ENCODE results near the gene WDPCP.
"Not testable (repeated sequence)": the region's sequence is repeated elsewhere in the genome, so short reads cannot be mapped to it uniquely, and the experiment has no call there.

WDPCP gene

GRCh38 chr2:63334910-63335309 is 253.4 kb downstream of the WDPCP start:
- no peak for TF ChIP-seq ZNF565 (CRISPR knock-in tag; conservative IDR thresholded peaks at IDR 0.05; ENCODE audit: low read depth)
- no peak for TF ChIP-seq ZFP3 (CRISPR knock-in tag; IDR thresholded peaks at IDR 0.05)
- TF ChIP-seq ISL1 (CRISPR knock-in tag; IDR thresholded peaks at IDR 0.05), result no peak
- no peak for TF ChIP-seq CSRNP3 (CRISPR knock-in tag; IDR thresholded peaks at IDR 0.05)
- TF ChIP-seq BACH2 (CRISPR knock-in tag; IDR thresholded peaks at IDR 0.05; ENCODE audit: borderline replicate concordance), result no peak
- TF ChIP-seq GLIS3 (CRISPR knock-in tag; IDR thresholded peaks at IDR 0.05), result no peak
- no peak for TF ChIP-seq ARNTL (CRISPR knock-in tag; IDR thresholded peaks at IDR 0.05; ENCODE audit: borderline replicate concordance, low read depth)
- TF ChIP-seq TSHZ2 (CRISPR knock-in tag; IDR thresholded peaks at IDR 0.05), result no peak
- TF ChIP-seq TCF4 (CRISPR knock-in tag; IDR thresholded peaks at IDR 0.05; ENCODE audit: borderline replicate concordance), result no peak
- TF ChIP-seq ZNF70 (CRISPR knock-in tag; IDR thresholded peaks at IDR 0.05), result no peak
- no peak for TF ChIP-seq PPARA (CRISPR knock-in tag; IDR thresholded peaks at IDR 0.05; ENCODE audit: borderline replicate concordance)
- TF ChIP-seq POU6F1 (CRISPR knock-in tag; IDR thresholded peaks at IDR 0.05; ENCODE audit: borderline replicate concordance, low read depth), result no peak
- no peak for TF ChIP-seq ZFP30 (CRISPR knock-in tag; IDR thresholded peaks at IDR 0.05)
- TF ChIP-seq SNAI2 (CRISPR knock-in tag; IDR thresholded peaks at IDR 0.05), result no peak
- TF ChIP-seq RARB (CRISPR knock-in tag; IDR thresholded peaks at IDR 0.05), result no peak
- no peak for TF ChIP-seq OSR1 (CRISPR knock-in tag; IDR thresholded peaks at IDR 0.05)
- TF ChIP-seq ZNF8 (CRISPR knock-in tag; IDR thresholded peaks at IDR 0.05), result no peak
- TF ChIP-seq ZC3H10 (CRISPR knock-in tag; IDR thresholded peaks at IDR 0.05), result no peak
- no peak for TF ChIP-seq PATZ1 (CRISPR knock-in tag; IDR thresholded peaks at IDR 0.05; ENCODE audit: borderline replicate concordance)
- TF ChIP-seq ESRRG (CRISPR knock-in tag; IDR thresholded peaks at IDR 0.05), result no peak
- ATAC-seq, result no peak

GRCh38 chr2:63326473-63326872 is 261.8 kb downstream of the WDPCP start:
- no peak for ATAC-seq
- TF ChIP-seq BACH2 (CRISPR knock-in tag; IDR thresholded peaks at IDR 0.05; ENCODE audit: borderline replicate concordance) (no peak), ISL1 (CRISPR knock-in tag; IDR thresholded peaks at IDR 0.05) (no peak)

- ATAC-seq, result not testable (repeated sequence)
Observed at GRCh38 chr2:63323662-63324061, 264.6 kb downstream of the WDPCP start.

GRCh38 chr2:63321973-63322372 is 266.3 kb downstream of the WDPCP start:
- not testable (repeated sequence) for ATAC-seq

GRCh38 chr2:63320669-63321068 is 267.6 kb downstream of the WDPCP start:
- no peak for ATAC-seq
- no peak for TF ChIP-seq ESRRG (CRISPR knock-in tag; IDR thresholded peaks at IDR 0.05)
- TF ChIP-seq CSRNP3 (CRISPR knock-in tag; IDR thresholded peaks at IDR 0.05), result no peak
- TF ChIP-seq GLIS3 (CRISPR knock-in tag; IDR thresholded peaks at IDR 0.05), result no peak
- TF ChIP-seq ARNTL (CRISPR knock-in tag; IDR thresholded peaks at IDR 0.05; ENCODE audit: borderline replicate concordance, low read depth), result no peak
- no peak for TF ChIP-seq ZNF70 (CRISPR knock-in tag; IDR thresholded peaks at IDR 0.05)
- TF ChIP-seq CREB5 (CRISPR knock-in tag; IDR thresholded peaks at IDR 0.05; ENCODE audit: low read depth), result no peak
- no peak for TF ChIP-seq ZNF8 (CRISPR knock-in tag; IDR thresholded peaks at IDR 0.05)
- TF ChIP-seq PATZ1 (CRISPR knock-in tag; IDR thresholded peaks at IDR 0.05; ENCODE audit: borderline replicate concordance), result no peak
